Left lung (tissue), 10 donors: ENCODE data around the gene COMMD9. TPM values are rescaled to one million over a fixed set of nuclear protein-coding genes. Genes with fewer than 3 reads are reported as not detected.

ENCODE experiments used
- ATAC-seq: fragments of 200-7000 bp; cut with Tn5 transposase; one replicate; pipeline ENCODE4 v1.9.1; 2020; ENCODE audit warnings: moderate library complexity
- DNase-seq, 4 donors: peaks; one replicate each; pipeline ENCODE4 v3.0.0-alpha.2; 2013 to 2020
- H3K27ac ChIP-seq, 2 donors: fragments of 200-600 bp; sonication (generic) in 1 of 2; one replicate each; pipeline versions ENCODE4 v1.5.0 to v1.8.0; 2020 to 2021
- H3K27me3 ChIP-seq, 2 donors: fragments of 200-600 bp; sonication (generic) in 1 of 2; one replicate each; pipeline versions ENCODE4 v1.5.0 to v1.8.0; 2020 to 2021
- H3K36me3 ChIP-seq, 2 donors: fragments of 200-600 bp; sonication (generic) in 1 of 2; one replicate each; pipeline versions ENCODE4 v1.5.0 to v1.8.0; 2020 to 2021
- H3K4me1 ChIP-seq, 2 donors: fragments of 200-600 bp; one replicate each; pipeline ENCODE4 v1.8.0; 2021
- H3K4me3 ChIP-seq, 2 donors: fragments of 200-600 bp; sonication (generic) in 1 of 2; one replicate each; pipeline versions ENCODE4 v1.5.0 to v1.8.0; 2020 to 2021; ENCODE audit warnings: mild to moderate bottlenecking in 1 of 2
- H3K9me3 ChIP-seq, 2 donors: fragments of 200-600 bp; sonication (generic) in 1 of 2; one replicate each; pipeline versions ENCODE4 v1.5.0 to v1.8.0; 2020 to 2021
- intact Hi-C, 2 donors: fragments of 100-400 bp; cut with DNase I; formaldehyde crosslinking; loops; one replicate each; pipeline versions ENCODE4 v1.11.2 to v1.14.2; 2022
- polyA plus RNA-seq, 6 donors: library from polyadenylated mRNA; unstranded; fragments of 120-200 nt; gene quantifications; one replicate each; pipeline ENCODE4 v1.2.1, GENCODE V29; 2013; ENCODE audit not compliant: insufficient read length in 6 of 6
- total RNA-seq, 2 donors: library from RNA; stranded (reverse); fragmentation: NEBNext Ultra II Directional; extraction: Animal tissue kit (Norgen Biotek cat#: 25700); gene quantifications; one replicate each; pipeline ENCODE4 v1.2.1, GENCODE V29; 2021
- TF ChIP-seq, protein P1 (sequence below), 2 donors: fragments of 200-600 bp; sonication (generic) in 1 of 2; IDR thresholded peaks; one replicate each; pipeline versions ENCODE4 v1.5.0 to v1.8.0; 2021; ENCODE audit warnings: antibody characterized with exemption in 2 of 2
- donor health status: DM: no; HTN: yes; CAD: no.
- donor health status: DM: no; HTN: no; CAD: no.

COMMD9 gene
- total and polyA plus RNA-seq, 8 donors, result 59.9 to 87.2 (median 69.5) TPM

DNA sequence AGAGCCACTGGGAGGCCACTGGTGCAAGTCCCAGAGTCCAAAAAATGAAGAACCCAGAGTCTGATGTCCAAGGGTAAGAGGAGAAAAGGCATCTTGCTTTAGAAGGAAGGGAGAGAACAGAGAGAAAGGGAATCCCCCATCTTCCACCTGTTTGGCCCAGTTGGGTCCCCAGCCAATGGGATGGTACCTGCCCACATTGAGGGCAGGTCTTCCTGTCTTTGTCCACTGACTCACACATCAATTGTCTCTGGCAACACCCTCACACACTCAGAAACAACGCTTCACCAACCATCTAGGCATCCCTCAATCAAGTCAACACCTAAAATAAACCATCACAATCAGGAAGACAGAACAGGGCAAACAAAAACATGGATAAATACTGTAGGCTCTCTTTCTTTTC is 6.3 kb downstream of the COMMD9 start:
- H3K4me1 ChIP-seq, result peaks cover 0 to 8% of the 10 kb centered on the region in 2 donors
- H3K36me3 ChIP-seq, result peaks cover 0 to 16% of the 10 kb centered on the region in 2 donors
- intact Hi-C loops, result no loop called here
- no peak overlapping the region for H3K27ac ChIP-seq
- ATAC-seq (no peak), DNase-seq (no peak)
- H3K4me3 ChIP-seq, result no peak overlapping the region
- TF ChIP-seq, protein P1, sequence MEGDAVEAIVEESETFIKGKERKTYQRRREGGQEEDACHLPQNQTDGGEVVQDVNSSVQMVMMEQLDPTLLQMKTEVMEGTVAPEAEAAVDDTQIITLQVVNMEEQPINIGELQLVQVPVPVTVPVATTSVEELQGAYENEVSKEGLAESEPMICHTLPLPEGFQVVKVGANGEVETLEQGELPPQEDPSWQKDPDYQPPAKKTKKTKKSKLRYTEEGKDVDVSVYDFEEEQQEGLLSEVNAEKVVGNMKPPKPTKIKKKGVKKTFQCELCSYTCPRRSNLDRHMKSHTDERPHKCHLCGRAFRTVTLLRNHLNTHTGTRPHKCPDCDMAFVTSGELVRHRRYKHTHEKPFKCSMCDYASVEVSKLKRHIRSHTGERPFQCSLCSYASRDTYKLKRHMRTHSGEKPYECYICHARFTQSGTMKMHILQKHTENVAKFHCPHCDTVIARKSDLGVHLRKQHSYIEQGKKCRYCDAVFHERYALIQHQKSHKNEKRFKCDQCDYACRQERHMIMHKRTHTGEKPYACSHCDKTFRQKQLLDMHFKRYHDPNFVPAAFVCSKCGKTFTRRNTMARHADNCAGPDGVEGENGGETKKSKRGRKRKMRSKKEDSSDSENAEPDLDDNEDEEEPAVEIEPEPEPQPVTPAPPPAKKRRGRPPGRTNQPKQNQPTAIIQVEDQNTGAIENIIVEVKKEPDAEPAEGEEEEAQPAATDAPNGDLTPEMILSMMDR (IDR thresholded peaks at IDR 0.05), result no peak
- H3K27me3 ChIP-seq, result no peaks in the 10 kb centered on the region
- no peaks in the 10 kb centered on the region for H3K9me3 ChIP-seq

DNA sequence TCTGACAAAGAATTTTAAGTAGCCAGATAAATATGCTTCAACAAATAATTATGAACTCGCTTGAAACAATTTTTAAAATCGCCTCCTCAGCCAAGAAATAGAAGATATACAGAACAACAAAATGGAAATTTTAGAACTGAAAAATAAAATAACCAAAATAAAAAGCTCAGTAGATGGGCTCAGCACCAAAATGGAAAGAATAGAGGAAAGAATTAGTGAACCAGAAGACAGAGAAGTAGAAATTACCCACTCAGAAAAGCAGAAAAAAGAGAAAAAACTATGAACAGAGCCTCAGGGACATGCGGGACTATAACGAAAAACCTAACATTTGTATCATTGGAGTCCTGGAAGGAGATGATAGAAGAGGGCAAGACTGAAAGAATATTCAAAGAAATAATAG is 7.4 kb downstream of the COMMD9 start:
- Histone ChIP-seq H3K27ac (no peak overlapping the region), H3K36me3 (peaks cover 0 to 24% of the 10 kb centered on the region in 2 donors), H3K27me3 (no peaks in the 10 kb centered on the region), H3K4me1 (peaks cover 0 to 3% of the 10 kb centered on the region in 2 donors), H3K4me3 (no peak overlapping the region), H3K9me3 (no peaks in the 10 kb centered on the region)
- TF ChIP-seq, protein P1 (IDR thresholded peaks at IDR 0.05), result no peak
- intact Hi-C loops, result no loop called here
- ATAC-seq (no peak), DNase-seq (no peak)

DNA sequence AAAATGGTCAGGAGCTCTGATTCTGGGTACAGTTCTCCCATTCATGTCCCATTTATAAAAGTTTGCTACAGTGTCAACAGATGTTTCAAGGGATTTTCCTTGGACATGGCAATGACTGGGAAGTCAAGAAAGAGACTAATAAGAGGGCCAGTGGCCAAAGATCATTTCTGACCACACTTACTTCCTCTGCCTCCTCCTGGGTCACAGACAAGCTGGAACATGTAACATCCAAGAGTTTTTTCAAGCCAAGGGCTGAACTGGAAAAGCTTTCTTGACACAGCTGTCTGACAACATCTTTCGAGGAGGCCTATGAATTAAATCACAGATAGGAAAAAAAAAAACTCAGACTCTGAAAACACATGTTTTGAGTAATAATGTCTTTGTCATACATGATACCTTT is 8.7 kb downstream of the COMMD9 start:
- peaks cover 0 to 37% of the 10 kb centered on the region in 2 donors for H3K36me3 ChIP-seq
- no peak overlapping the region for H3K27ac ChIP-seq
- ATAC-seq (no peak), DNase-seq (no peak)
- H3K27me3 ChIP-seq, result no peaks in the 10 kb centered on the region
- intact Hi-C loops, result no loop called here
- no peaks in the 10 kb centered on the region for H3K9me3 ChIP-seq
- TF ChIP-seq, protein P1 (IDR thresholded peaks at IDR 0.05), result no peak
- H3K4me1 ChIP-seq, result peaks cover 0 to 3% of the 10 kb centered on the region in 2 donors
- no peak overlapping the region for H3K4me3 ChIP-seq

DNA sequence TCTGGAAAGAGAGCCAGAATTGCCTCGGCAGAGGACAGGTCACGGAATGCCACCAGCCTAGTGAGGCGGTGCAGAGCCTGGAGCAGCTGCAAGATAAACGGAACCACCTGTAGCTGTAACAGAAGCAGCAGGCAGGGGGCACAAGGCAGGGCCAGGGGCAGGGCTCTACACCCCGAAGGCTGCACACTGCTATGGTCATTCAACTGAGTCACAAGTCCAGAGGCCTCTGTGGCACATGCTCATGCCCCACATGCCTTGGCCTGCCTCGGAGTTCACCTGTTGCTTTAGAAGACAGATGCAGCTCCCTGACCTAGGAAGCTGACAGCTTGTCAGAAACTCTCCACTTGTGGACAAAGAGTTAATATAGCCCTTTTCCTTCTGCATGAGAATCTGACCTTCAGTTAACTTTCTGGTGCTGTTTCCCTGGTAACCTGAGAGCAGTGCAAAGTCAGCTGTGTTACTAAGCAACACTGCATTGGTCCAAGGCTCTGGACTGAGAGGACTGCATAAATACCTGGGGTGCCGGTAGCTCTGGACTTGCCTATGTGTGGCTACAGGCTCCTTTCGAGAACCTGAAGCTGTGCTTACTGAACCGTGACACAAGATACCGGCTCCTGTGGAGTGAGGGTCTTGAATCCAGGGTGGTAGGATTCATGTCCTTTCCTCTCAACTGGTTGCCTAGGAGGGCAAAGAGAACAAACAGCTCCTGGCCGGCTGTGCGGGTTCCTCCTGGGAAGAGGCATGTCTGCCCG is 10.5 kb downstream of the COMMD9 start:
- Histone ChIP-seq H3K36me3 (peaks cover 0 to 56% of the 10 kb centered on the region in 2 donors), H3K4me1 (peaks cover 0 to 2% of the 10 kb centered on the region in 2 donors), H3K4me3 (no peak overlapping the region), H3K27me3 (no peaks in the 10 kb centered on the region), H3K9me3 (no peaks in the 10 kb centered on the region), H3K27ac (no peak overlapping the region)
- TF ChIP-seq, protein P1 (IDR thresholded peaks at IDR 0.05), result no peak
- ATAC-seq, result no peak
- intact Hi-C loops, result no loop called here
- DNase-seq, result no peak

DNA sequence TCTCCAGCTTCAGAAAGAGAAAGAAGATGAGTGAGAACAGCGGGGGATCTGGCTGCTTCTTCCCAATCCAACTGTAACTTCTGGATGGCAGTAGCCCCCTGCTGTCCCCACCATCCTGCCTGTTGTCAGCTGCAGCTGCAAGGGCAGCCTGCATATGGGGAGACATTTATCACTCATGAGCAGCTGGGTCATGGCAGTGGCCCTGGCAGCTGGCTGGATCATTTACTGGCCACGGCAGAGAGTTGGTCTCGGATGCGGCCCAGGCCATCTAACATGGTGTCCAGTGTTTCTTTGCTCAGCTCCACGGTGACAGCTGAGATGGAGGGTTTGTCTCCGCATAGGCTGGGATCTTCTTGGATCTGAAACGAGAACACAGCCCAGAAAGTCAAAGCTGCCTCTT is 14.8 kb downstream of the COMMD9 start:
- peaks cover 0 to 84% of the 10 kb centered on the region in 2 donors for H3K36me3 ChIP-seq
- intact Hi-C loops, result no loop called here
- DNase-seq, result no peak
- no peak overlapping the region for H3K27ac ChIP-seq
- H3K4me3 ChIP-seq, result no peak overlapping the region
- no peaks in the 10 kb centered on the region for H3K27me3 ChIP-seq
- H3K9me3 ChIP-seq, result no peaks in the 10 kb centered on the region
- ATAC-seq, result no peak
- TF ChIP-seq, protein P1 (IDR thresholded peaks at IDR 0.05), result no peak
- no peaks in the 10 kb centered on the region for H3K4me1 ChIP-seq
